Peyer's patch (tissue), 4 donors: ENCODE results near the gene ENHO. TPM values are rescaled to one million over a fixed set of nuclear protein-coding genes. Genes with fewer than 3 reads are reported as not detected.

ENCODE experiments used
- DNase-seq, 3 donors: peaks; one replicate each; pipeline ENCODE4 v3.0.0-alpha.2; 2017 to 2019
- H3K27ac ChIP-seq, 4 donors: fragments of 200-600 bp; sonication (generic); one replicate each; pipeline ENCODE4 v1.5.1; 2016 to 2019
- H3K27me3 ChIP-seq, 2 donors: fragments of 200-600 bp; sonication (generic); one replicate each; pipeline ENCODE4 v1.5.1; 2019
- H3K36me3 ChIP-seq, 3 donors: fragments of 200-600 bp; sonication (generic); one replicate each; pipeline ENCODE4 v1.5.1; 2016 to 2019
- H3K4me1 ChIP-seq, 4 donors: fragments of 200-600 bp; sonication (generic); one replicate each; pipeline ENCODE4 v1.5.1; 2016 to 2019
- H3K4me3 ChIP-seq, 4 donors: fragments of 200-600 bp; sonication (generic); 1 replicate in 3 of 4; 2 replicates in 1 of 4; pipeline ENCODE4 v1.5.1; 2016 to 2019; ENCODE audit warnings: mild to moderate bottlenecking in 1 of 4
- H3K9me3 ChIP-seq, 4 donors: fragments of 200-600 bp; sonication (generic); one replicate each; pipeline ENCODE4 v1.5.1; 2016 to 2019; ENCODE audit warnings: mild to moderate bottlenecking in 1 of 4
- CTCF ChIP-seq, 6 experiments: fragments of 450-650 bp in 4 of 6; fragments of 200-600 bp in 2 of 6; sonication (generic) in 1 of 6; IDR thresholded peaks; one replicate each; pipeline ENCODE4 v1.5.1; 2017 to 2019; ENCODE audit warnings: antibody characterized with exemption in 6 of 6, mild to moderate bottlenecking in 3 of 6, moderate library complexity in 1 of 6
- POLR2A ChIP-seq, 2 donors: fragments of 450-650 bp; IDR thresholded peaks; one replicate each; pipeline ENCODE4 v1.5.1; 2017; ENCODE audit warnings: antibody characterized with exemption in 2 of 2, mild to moderate bottlenecking in 2 of 2, moderate library complexity in 2 of 2
- total RNA-seq, 4 donors: library from RNA; depleted of rRNA; stranded (reverse); fragments of >200 nt; gene quantifications; one replicate each; pipeline ENCODE4 v1.1.0, GENCODE V29; 2016

The ENHO gene
- total RNA-seq, 4 donors from 2014 or later, result 1.8 to 3.3 TPM; not detected in 2

GRCh38 chr9:34568774-34569173, 46.0 kb upstream of the ENHO start:
- no peaks in the 10 kb centered on the region for H3K36me3 ChIP-seq
- H3K9me3 ChIP-seq, result no peaks in the 10 kb centered on the region
- no peak overlapping the region for H3K27ac ChIP-seq
- H3K4me3 ChIP-seq, result no peak overlapping the region
- no peak for DNase-seq
- TF ChIP-seq CTCF (IDR thresholded peaks at IDR 0.05), result no peak
- no peak for TF ChIP-seq POLR2A (IDR thresholded peaks at IDR 0.05)
- peaks cover 0 to 32% (median 3%) of the 10 kb centered on the region in 4 donors for H3K4me1 ChIP-seq
- H3K27me3 ChIP-seq, result no peaks in the 10 kb centered on the region

GRCh38 chr9:34568133-34568532, 45.3 kb upstream of the ENHO start:
- no peaks in the 10 kb centered on the region for H3K36me3 ChIP-seq
- peaks cover 0 to 27% (median 3%) of the 10 kb centered on the region in 4 donors for H3K4me1 ChIP-seq
- no peak overlapping the region for H3K4me3 ChIP-seq
- DNase-seq, result no peak
- H3K27me3 ChIP-seq, result no peaks in the 10 kb centered on the region
- no peak for TF ChIP-seq CTCF (IDR thresholded peaks at IDR 0.05)
- TF ChIP-seq POLR2A (IDR thresholded peaks at IDR 0.05), result no peak
- H3K9me3 ChIP-seq, result no peaks in the 10 kb centered on the region
- no peak overlapping the region for H3K27ac ChIP-seq

- Histone ChIP-seq H3K9me3 (peaks cover 0 to 4% (median 0%) of the 10 kb centered on the region in 4 donors), H3K27me3 (no peaks in the 10 kb centered on the region), H3K27ac (no peak overlapping the region), H3K36me3 (no peaks in the 10 kb centered on the region), H3K4me3 (no peak overlapping the region), H3K4me1 (peaks cover 0 to 15% (median 3%) of the 10 kb centered on the region in 4 donors)
- TF ChIP-seq CTCF (IDR thresholded peaks at IDR 0.05) (no peak), POLR2A (IDR thresholded peaks at IDR 0.05) (no peak)
- DNase-seq, result no peak
These were observed 44.2 kb upstream of the ENHO start for GRCh38 chr9:34566972-34567371.

GRCh38 chr9:34566322-34566721, 43.5 kb upstream of the ENHO start:
- TF ChIP-seq POLR2A (IDR thresholded peaks at IDR 0.05) (no peak), CTCF (IDR thresholded peaks at IDR 0.05) (no peak)
- H3K4me3 ChIP-seq, result no peak overlapping the region
- H3K27me3 ChIP-seq, result no peaks in the 10 kb centered on the region
- no peak for DNase-seq
- H3K4me1 ChIP-seq, result peaks cover 0 to 9% (median under 1%) of the 10 kb centered on the region in 4 donors
- no peaks in the 10 kb centered on the region for H3K36me3 ChIP-seq
- peaks cover 0 to 4% (median 0%) of the 10 kb centered on the region in 4 donors for H3K9me3 ChIP-seq
- no peak overlapping the region for H3K27ac ChIP-seq

GRCh38 chr9:34565856-34566255, 43.1 kb upstream of the ENHO start:
- Histone ChIP-seq H3K27ac (no peak overlapping the region), H3K36me3 (no peaks in the 10 kb centered on the region), H3K9me3 (peaks cover 0 to 4% (median 0%) of the 10 kb centered on the region in 4 donors), H3K4me3 (no peak overlapping the region), H3K4me1 (peaks cover 0 to 7% (median 0%) of the 10 kb centered on the region in 4 donors), H3K27me3 (no peaks in the 10 kb centered on the region)
- TF ChIP-seq CTCF (IDR thresholded peaks at IDR 0.05), result no peak
- DNase-seq, result no peak

- H3K36me3 ChIP-seq, result no peaks in the 10 kb centered on the region
- peaks cover 0 to 15% (median 1%) of the 10 kb centered on the region in 4 donors for H3K4me1 ChIP-seq
- H3K27me3 ChIP-seq, result no peaks in the 10 kb centered on the region
- H3K4me3 ChIP-seq, result no peak overlapping the region
- peaks cover 0 to 4% (median 0%) of the 10 kb centered on the region in 4 donors for H3K9me3 ChIP-seq
- H3K27ac ChIP-seq, result no peak overlapping the region
- no peak for DNase-seq
- TF ChIP-seq POLR2A (IDR thresholded peaks at IDR 0.05) (no peak), CTCF (IDR thresholded peaks at IDR 0.05) (no peak)
These were observed 41.8 kb upstream of the ENHO start for GRCh38 chr9:34564617-34565016.
